HepG2 (cell line): ENCODE measurements around the gene GPN2. TPM values are rescaled to one million over a fixed set of nuclear protein-coding genes. Genes with fewer than 3 reads are reported as not detected.

ENCODE experiments used
- ATF6 ChIP-seq: sonication (generic); formaldehyde crosslinking; conservative IDR thresholded peaks from 2 replicates; pipeline ENCODE4 v1.4.0; 2020; ENCODE audit warnings: missing genetic modification reagents
- HOXA5 ChIP-seq: sonication (generic); formaldehyde crosslinking; IDR thresholded peaks from 2 replicates; pipeline ENCODE4 v1.4.0; 2020; ENCODE audit warnings: missing genetic modification reagents
- IRF1 ChIP-seq: sonication (generic); formaldehyde crosslinking; IDR thresholded peaks from 2 replicates; pipeline ENCODE4 v1.4.0; 2020; ENCODE audit warnings: low read depth, mild to moderate bottlenecking, missing genetic modification reagents
- MED1 ChIP-seq: sonication (generic); formaldehyde crosslinking; IDR thresholded peaks from 2 replicates; pipeline ENCODE4 v1.4.0; 2020; ENCODE audit warnings: missing genetic modification reagents
- NR2F1 ChIP-seq, 2 experiments: fragments of 450-650 bp in 1 of 2; formaldehyde crosslinking in 1 of 2; IDR thresholded peaks; 2 replicates each; pipeline versions ENCODE4 v1.5.0 to v1.6.1; 2016 to 2020; ENCODE audit warnings: mild to moderate bottlenecking in 1 of 2, missing compliant biosample characterization in 1 of 2, missing genetic modification reagents in 1 of 2, moderate library complexity in 1 of 2
- NR2F6 ChIP-seq, 2 experiments: IDR thresholded peaks; 2 replicates each; pipeline ENCODE4 v1.6.1; 2016; ENCODE audit warnings: antibody characterized with exemption in 1 of 2, mild to moderate bottlenecking in 1 of 2
- PBX3 ChIP-seq: sonication (generic); formaldehyde crosslinking; IDR thresholded peaks from 2 replicates; pipeline ENCODE4 v1.8.1; 2023; ENCODE audit warnings: missing genetic modification reagents, inconsistent platforms, borderline replicate concordance
- POGZ ChIP-seq: sonication (generic); formaldehyde crosslinking; IDR thresholded peaks from 2 replicates; pipeline ENCODE4 v1.4.0; 2020; ENCODE audit warnings: mild to moderate bottlenecking, missing genetic modification reagents
- ZBTB7B ChIP-seq: sonication (generic); formaldehyde crosslinking; IDR thresholded peaks from 2 replicates; pipeline ENCODE4 v1.4.0; 2020; ENCODE audit warnings: missing genetic modification reagents
- ZNF101 ChIP-seq: sonication (generic); formaldehyde crosslinking; IDR thresholded peaks from 2 replicates; pipeline ENCODE4 v1.4.0; 2020; ENCODE audit warnings: mild to moderate bottlenecking, low read depth, missing genetic modification reagents, borderline replicate concordance
- ZNF280B ChIP-seq: sonication (generic); formaldehyde crosslinking; IDR thresholded peaks from 2 replicates; pipeline ENCODE4 v1.5.0; 2020; ENCODE audit warnings: missing genetic modification reagents, mild to moderate bottlenecking, borderline replicate concordance
- ZNF317 ChIP-seq: sonication (generic); formaldehyde crosslinking; IDR thresholded peaks from 2 replicates; pipeline ENCODE4 v1.5.0; 2020; ENCODE audit warnings: mild to moderate bottlenecking, missing genetic modification reagents
- ZNF335 ChIP-seq: sonication (generic); formaldehyde crosslinking; IDR thresholded peaks from 2 replicates; pipeline ENCODE4 v1.4.0; 2020; ENCODE audit warnings: missing genetic modification reagents
- polyA plus RNA-seq, 8 experiments: library from polyadenylated mRNA; depleted of rRNA in 3 of 8; stranded (reverse) in 7 of 8; unstranded in 1 of 8; fragments of >200 nt; fragmentation: Illumina TruSeq in 4 of 8; extraction: Trizol in 4 of 8; gene quantifications; 2 replicates each; pipeline versions ENCODE4 v1.2.1 to v1.2.3, GENCODE V29; 2011 to 2016; ENCODE audit warnings: low read depth in 4 of 8, missing spikeins in 1 of 8, mixed read lengths in 1 of 8; ENCODE audit not compliant: insufficient read depth in 1 of 8
- total RNA-seq, 5 experiments: library from RNA; depleted of rRNA; stranded (reverse); fragments of >200 nt; fragmentation: Illumina TruSeq; extraction: Trizol; gene quantifications; 2 replicates each; pipeline ENCODE4 v1.2.3, GENCODE V29; 2016; ENCODE audit warnings: low read depth in 1 of 5
- TF ChIP-seq, protein P1 (sequence below): sonication (generic); formaldehyde crosslinking; IDR thresholded peaks from 2 replicates; pipeline ENCODE4 v1.9.0; 2022; ENCODE audit warnings: missing genetic modification reagents, mild to moderate bottlenecking, borderline replicate concordance
- TF ChIP-seq, protein P2 (sequence below): conservative IDR thresholded peaks from 2 replicates; pipeline ENCODE4 v1.6.1; 2018; ENCODE audit warnings: missing genetic modification reagents
- TF ChIP-seq, protein P3 (sequence below): sonication (generic); formaldehyde crosslinking; IDR thresholded peaks from 2 replicates; pipeline ENCODE4 v1.4.0; 2020; ENCODE audit warnings: missing genetic modification reagents

The GPN2 gene
- total and polyA plus RNA-seq, 2 of the 13 experiments (the other 11 are each of a cell fraction or from before 2014, with no cell fraction given) = 19.3 to 38.9 TPM

DNA sequence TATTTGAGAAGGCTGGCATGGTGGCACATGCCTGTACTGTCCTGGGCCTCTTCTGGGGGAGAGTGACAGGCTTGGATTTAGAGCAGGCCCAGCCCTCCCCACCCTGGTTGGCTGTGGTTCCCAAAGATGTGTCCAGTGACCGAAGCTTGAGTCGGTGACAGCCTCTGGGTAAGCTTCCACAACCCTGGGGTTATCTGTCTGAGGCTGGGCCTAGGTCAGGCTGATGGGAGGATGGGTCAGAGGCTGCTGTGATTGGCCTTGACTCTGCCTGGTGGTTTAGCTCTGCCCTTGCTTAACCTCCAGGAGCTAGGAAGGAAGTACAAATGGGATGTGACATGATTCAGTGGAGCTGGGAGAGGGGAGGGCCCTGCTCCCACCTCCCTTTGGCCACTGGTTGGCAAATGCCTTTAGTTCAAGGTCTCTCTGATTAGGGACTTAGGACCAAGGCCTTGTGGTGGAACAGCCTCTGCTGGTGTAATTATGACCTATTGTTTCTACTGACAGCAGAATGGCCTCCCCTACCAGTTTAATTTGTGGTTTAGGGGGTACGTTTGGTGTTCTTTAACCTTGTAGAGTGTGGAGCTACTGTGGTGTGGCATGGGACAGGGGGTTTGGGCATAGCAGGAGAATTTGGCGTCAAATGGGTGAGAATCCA, 48.0 kb upstream of the GPN2 start (continued):
- TF ChIP-seq, protein P1, sequence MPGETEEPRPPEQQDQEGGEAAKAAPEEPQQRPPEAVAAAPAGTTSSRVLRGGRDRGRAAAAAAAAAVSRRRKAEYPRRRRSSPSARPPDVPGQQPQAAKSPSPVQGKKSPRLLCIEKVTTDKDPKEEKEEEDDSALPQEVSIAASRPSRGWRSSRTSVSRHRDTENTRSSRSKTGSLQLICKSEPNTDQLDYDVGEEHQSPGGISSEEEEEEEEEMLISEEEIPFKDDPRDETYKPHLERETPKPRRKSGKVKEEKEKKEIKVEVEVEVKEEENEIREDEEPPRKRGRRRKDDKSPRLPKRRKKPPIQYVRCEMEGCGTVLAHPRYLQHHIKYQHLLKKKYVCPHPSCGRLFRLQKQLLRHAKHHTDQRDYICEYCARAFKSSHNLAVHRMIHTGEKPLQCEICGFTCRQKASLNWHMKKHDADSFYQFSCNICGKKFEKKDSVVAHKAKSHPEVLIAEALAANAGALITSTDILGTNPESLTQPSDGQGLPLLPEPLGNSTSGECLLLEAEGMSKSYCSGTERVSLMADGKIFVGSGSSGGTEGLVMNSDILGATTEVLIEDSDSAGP = peak; percentile 69
- TF ChIP-seq ZNF280B (CRISPR knock-in tag) = no peak
- peak; percentile 99 for TF ChIP-seq MED1
- TF ChIP-seq ZNF317 (CRISPR knock-in tag) = no peak; the same call in 1 of the 2 replicates
- no peak for TF ChIP-seq ZNF101 (CRISPR knock-in tag)
- peak; percentile 80 for TF ChIP-seq POGZ
- no peak for TF ChIP-seq PBX3
- TF ChIP-seq, protein P2, sequence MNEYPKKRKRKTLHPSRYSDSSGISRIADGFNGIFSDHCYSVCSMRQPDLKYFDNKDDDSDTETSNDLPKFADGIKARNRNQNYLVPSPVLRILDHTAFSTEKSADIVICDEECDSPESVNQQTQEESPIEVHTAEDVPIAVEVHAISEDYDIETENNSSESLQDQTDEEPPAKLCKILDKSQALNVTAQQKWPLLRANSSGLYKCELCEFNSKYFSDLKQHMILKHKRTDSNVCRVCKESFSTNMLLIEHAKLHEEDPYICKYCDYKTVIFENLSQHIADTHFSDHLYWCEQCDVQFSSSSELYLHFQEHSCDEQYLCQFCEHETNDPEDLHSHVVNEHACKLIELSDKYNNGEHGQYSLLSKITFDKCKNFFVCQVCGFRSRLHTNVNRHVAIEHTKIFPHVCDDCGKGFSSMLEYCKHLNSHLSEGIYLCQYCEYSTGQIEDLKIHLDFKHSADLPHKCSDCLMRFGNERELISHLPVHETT (CRISPR knock-in tag) = no peak
- peak; percentile 97 for TF ChIP-seq NR2F6 (IDR thresholded peaks at IDR 0.05)
- peak; percentile 98 for TF ChIP-seq NR2F6 (CRISPR knock-in tag; IDR thresholded peaks at IDR 0.05)
- peak; percentile 87 to 90 for TF ChIP-seq NR2F1 (CRISPR knock-in tag; IDR thresholded peaks at IDR 0.05)
- TF ChIP-seq, protein P3, sequence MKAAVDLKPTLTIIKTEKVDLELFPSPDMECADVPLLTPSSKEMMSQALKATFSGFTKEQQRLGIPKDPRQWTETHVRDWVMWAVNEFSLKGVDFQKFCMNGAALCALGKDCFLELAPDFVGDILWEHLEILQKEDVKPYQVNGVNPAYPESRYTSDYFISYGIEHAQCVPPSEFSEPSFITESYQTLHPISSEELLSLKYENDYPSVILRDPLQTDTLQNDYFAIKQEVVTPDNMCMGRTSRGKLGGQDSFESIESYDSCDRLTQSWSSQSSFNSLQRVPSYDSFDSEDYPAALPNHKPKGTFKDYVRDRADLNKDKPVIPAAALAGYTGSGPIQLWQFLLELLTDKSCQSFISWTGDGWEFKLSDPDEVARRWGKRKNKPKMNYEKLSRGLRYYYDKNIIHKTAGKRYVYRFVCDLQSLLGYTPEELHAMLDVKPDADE (CRISPR knock-in tag) = no peak
- TF ChIP-seq IRF1 = no peak
- TF ChIP-seq ATF6 (CRISPR knock-in tag) = no peak
- TF ChIP-seq HOXA5 (CRISPR knock-in tag) = peak; percentile 61; the same call in 1 of the 2 replicates
- TF ChIP-seq ZNF335 (CRISPR knock-in tag) = no peak
- peak; percentile 75; the same call in 1 of the 2 replicates for TF ChIP-seq ZBTB7B
